HG03520 (cell line): ENCODE results near the gene PTCSC3.
"Not testable (repeated sequence)": the region's sequence is repeated elsewhere in the genome, so short reads cannot be mapped to it uniquely, and the experiment has no call there.

Source experiments
- ATAC-seq: cut with Tn5 transposase; IDR thresholded peaks from one replicate; pipeline ENCODE4 v1.9.1; 2021; ENCODE audit warnings: mild to moderate bottlenecking, moderate library complexity; ENCODE audit not compliant: unreplicated experiment

Gene PTCSC3

GRCh38 chr14:36174767-36175424 is 1.6 kb downstream of the PTCSC3 start:
- no peak for ATAC-seq

- no peak for ATAC-seq
Measured at GRCh38 chr14:36173161-36173560, 3.4 kb downstream of the PTCSC3 start.

- no peak for ATAC-seq
Measured at GRCh38 chr14:36171607-36172006, 4.9 kb downstream of the PTCSC3 start.

GRCh38 chr14:36167431-36167830 is 9.1 kb downstream of the PTCSC3 start:
- ATAC-seq = no peak

- ATAC-seq = no peak
Measured at GRCh38 chr14:36163451-36163850, 13.1 kb downstream of the PTCSC3 start.

GRCh38 chr14:36162267-36162666 is 14.3 kb downstream of the PTCSC3 start:
- ATAC-seq = no peak

GRCh38 chr14:36161776-36162175 is 14.7 kb downstream of the PTCSC3 start:
- no peak for ATAC-seq

GRCh38 chr14:36151335-36151734 is 25.2 kb downstream of the PTCSC3 start:
- no peak for ATAC-seq

GRCh38 chr14:36134038-36134437 is 42.5 kb downstream of the PTCSC3 start:
- no peak for ATAC-seq

- no peak for ATAC-seq
Measured at GRCh38 chr14:36132826-36133225, 43.7 kb downstream of the PTCSC3 start.

- ATAC-seq = no peak
Measured at GRCh38 chr14:36130186-36130585, 46.3 kb downstream of the PTCSC3 start.

- ATAC-seq = no peak
Measured at GRCh38 chr14:36129181-36129580, 47.3 kb downstream of the PTCSC3 start.

GRCh38 chr14:36113341-36113740 is 63.2 kb downstream of the PTCSC3 start:
- ATAC-seq = no peak

GRCh38 chr14:36111822-36112583 is 64.5 kb downstream of the PTCSC3 start:
- ATAC-seq = no peak

GRCh38 chr14:36105401-36105800 is 71.1 kb downstream of the PTCSC3 start:
- no peak for ATAC-seq

GRCh38 chr14:36104258-36104657 is 72.3 kb downstream of the PTCSC3 start:
- ATAC-seq = not testable (repeated sequence)

- no peak for ATAC-seq
Measured at GRCh38 chr14:36099619-36100018, 76.9 kb downstream of the PTCSC3 start.

- ATAC-seq = no peak
Measured at GRCh38 chr14:36097356-36097755, 79.2 kb downstream of the PTCSC3 start.

- ATAC-seq = no peak
Measured at GRCh38 chr14:36096090-36096489, 80.4 kb downstream of the PTCSC3 start.

- no peak for ATAC-seq
Measured at GRCh38 chr14:36094963-36095362, 81.6 kb downstream of the PTCSC3 start.

GRCh38 chr14:36091096-36091495 is 85.4 kb downstream of the PTCSC3 start:
- ATAC-seq = peak; percentile 82

- no peak for ATAC-seq
Measured at GRCh38 chr14:36087411-36087810, 89.1 kb downstream of the PTCSC3 start.
